ENCODE results near the gene TELO2.

DNA sequence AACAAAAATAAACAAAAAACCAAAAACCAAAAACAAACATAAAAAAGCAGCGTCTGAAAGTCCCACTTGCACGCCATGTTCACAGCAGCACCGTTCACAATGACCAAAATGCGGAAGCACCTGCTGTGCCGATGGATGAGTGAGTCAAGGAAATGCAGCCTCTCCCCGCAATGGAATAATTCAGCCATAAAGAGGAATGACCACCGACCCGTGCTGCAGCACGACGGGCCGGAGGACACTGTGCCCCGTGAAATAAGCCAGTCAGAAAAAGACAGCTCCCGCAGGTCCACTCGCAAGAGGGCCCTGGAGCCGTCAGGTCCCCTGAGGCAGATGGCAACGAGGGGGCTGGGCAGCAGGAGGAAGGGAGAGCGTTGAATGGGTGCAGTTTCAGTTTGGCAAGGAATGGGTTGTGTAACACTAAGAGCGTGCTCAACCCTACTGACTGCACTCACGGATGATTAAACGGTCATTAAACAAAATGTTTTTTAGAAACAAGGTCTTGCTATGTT lies 23.4 kb upstream of the TELO2 start:
- TF ChIP-seq, protein P1, sequence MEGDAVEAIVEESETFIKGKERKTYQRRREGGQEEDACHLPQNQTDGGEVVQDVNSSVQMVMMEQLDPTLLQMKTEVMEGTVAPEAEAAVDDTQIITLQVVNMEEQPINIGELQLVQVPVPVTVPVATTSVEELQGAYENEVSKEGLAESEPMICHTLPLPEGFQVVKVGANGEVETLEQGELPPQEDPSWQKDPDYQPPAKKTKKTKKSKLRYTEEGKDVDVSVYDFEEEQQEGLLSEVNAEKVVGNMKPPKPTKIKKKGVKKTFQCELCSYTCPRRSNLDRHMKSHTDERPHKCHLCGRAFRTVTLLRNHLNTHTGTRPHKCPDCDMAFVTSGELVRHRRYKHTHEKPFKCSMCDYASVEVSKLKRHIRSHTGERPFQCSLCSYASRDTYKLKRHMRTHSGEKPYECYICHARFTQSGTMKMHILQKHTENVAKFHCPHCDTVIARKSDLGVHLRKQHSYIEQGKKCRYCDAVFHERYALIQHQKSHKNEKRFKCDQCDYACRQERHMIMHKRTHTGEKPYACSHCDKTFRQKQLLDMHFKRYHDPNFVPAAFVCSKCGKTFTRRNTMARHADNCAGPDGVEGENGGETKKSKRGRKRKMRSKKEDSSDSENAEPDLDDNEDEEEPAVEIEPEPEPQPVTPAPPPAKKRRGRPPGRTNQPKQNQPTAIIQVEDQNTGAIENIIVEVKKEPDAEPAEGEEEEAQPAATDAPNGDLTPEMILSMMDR (tag by site-specific recombination; IDR thresholded peaks at IDR 0.05), result no peak
- TF ChIP-seq ZIC2 (tag by site-specific recombination; IDR thresholded peaks at IDR 0.05), result no peak
- TF ChIP-seq, protein P2, sequence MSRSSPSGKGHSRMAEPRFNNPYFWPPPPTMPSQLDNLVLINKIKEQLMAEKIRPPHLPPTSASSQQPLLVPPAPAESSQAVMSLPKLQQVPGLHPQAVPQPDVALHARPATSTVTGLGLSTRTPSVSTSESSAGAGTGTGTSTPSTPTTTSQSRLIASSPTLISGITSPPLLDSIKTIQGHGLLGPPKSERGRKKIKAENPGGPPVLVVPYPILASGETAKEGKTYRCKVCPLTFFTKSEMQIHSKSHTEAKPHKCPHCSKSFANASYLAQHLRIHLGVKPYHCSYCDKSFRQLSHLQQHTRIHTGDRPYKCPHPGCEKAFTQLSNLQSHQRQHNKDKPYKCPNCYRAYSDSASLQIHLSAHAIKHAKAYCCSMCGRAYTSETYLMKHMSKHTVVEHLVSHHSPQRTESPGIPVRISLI (tag by site-specific recombination; IDR thresholded peaks at IDR 0.05), result no peak
- TF ChIP-seq ZNF155 (tag by site-specific recombination; IDR thresholded peaks at IDR 0.05), result no peak
- TF ChIP-seq YY2 (tag by site-specific recombination; IDR thresholded peaks at IDR 0.05), result no peak
- TF ChIP-seq ZXDB (tag by site-specific recombination; IDR thresholded peaks at IDR 0.05), result no peak
- no peak for TF ChIP-seq ZNF274 (IDR thresholded peaks at IDR 0.05; ENCODE audit: low read length)
- TF ChIP-seq ZNF274 (tag by site-specific recombination; IDR thresholded peaks at IDR 0.05; ENCODE audit: borderline replicate concordance), result no peak
